ENCODE results near the gene NARF. TPM values are rescaled to one million over a fixed set of nuclear protein-coding genes. Genes with fewer than 3 reads are reported as not detected.

NARF gene
- total and polyA plus RNA-seq, 2 of the 8 experiments (the other 6 are each of a cell fraction or from before 2014, with no cell fraction given), result 97.4 to 131 TPM

DNA sequence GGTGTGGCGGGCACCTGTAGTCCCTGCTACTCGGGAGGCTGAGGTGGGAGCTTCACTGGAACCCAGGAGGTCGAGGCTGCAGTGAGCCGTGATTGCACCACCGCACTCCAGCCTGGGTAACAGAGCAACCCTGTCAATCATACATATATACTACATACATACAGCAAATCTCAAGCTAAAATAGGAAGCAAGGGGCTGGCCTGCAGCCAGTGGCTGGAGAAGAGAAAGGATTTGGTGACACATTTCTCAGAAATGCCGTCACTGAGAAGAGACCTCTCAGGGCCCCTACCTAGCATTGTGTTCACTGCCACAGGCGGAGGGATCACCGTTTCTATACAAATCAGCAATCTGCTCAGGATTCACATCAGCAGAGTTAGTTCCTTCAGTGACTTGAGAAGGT lies 16.9 kb downstream of the NARF start:
- H3K79me1 ChIP-seq (ENCODE audit: low read depth, low read length), result no peaks in the 10 kb centered on the region
- H3K4me3 ChIP-seq (ENCODE audit: extremely low read depth in 1 of 4, insufficient read depth in 2 of 4, low read depth in 3 of 4, low read length in 4 of 4), result no peak overlapping the region
- no peak overlapping the region for H2BK120ac ChIP-seq (replicated peaks; ENCODE audit: low read depth, low read length)
- POLR2A ChIA-PET (ENCODE audit: partially characterized antibody), result no interaction called here
- FAIRE-seq (no peak), DNase-seq (ENCODE audit: low read depth in 1 of 2, low spot score in 2 of 2) (no peak)
- no peak overlapping the region for H2BK5ac ChIP-seq (ENCODE audit: low read depth, low read length)
- H4K5ac ChIP-seq (ENCODE audit: insufficient read length, low read depth, low read length), result no peak overlapping the region
- H3K18ac ChIP-seq (ENCODE audit: extremely low read depth, low read length), result no peak overlapping the region
- H4K8ac ChIP-seq (ENCODE audit: extremely low read depth, insufficient read depth, low read length), result no peak overlapping the region
- H2BK20ac ChIP-seq (ENCODE audit: low read length), result no peak overlapping the region
- no peaks in the 10 kb centered on the region for H3K4me1 ChIP-seq (replicated peaks in 1 of 4; ENCODE audit: control insufficient read depth in 3 of 4, insufficient read depth in 4 of 4, low read length in 3 of 4)
- no peak overlapping the region for H4K91ac ChIP-seq (replicated peaks; ENCODE audit: insufficient read length, low read length)
- no peaks in the 10 kb centered on the region for H3K9me3 ChIP-seq (ENCODE audit: insufficient read depth in 2 of 2, low read depth in 1 of 2, low read length in 1 of 2)
- H3K56ac ChIP-seq (replicated peaks; ENCODE audit: insufficient read length, low read depth, low read length), result no peak overlapping the region
- no peaks in the 10 kb centered on the region for H3K79me2 ChIP-seq (ENCODE audit: control insufficient read depth in 1 of 2, insufficient read depth in 2 of 2, low read length in 2 of 2)
- H3K4ac ChIP-seq (replicated peaks; ENCODE audit: insufficient read length, low read depth, low read length), result no peak overlapping the region
- no peak overlapping the region for H2AFZ ChIP-seq (ENCODE audit: low read length)
- no peak overlapping the region for H3K27ac ChIP-seq (ENCODE audit: low read depth, low read length)
- CTCF ChIA-PET (ENCODE audit: partially characterized antibody), result interaction anchor here (0.6 to 3.0 kb wide), 4 partner anchors 17 to 124 kb away, joined by 3 to 8 read pairs (median 3); no protein-coding TSS in a partner anchor
- 92% methylated on average over 8 of the region's 8 CpGs; no CpG with 5 or more reads in 1 of the 2 experiments for WGBS, 2 experiments (ENCODE audit: extremely low coverage in 1 of 2, insufficient coverage in 1 of 2, insufficient read length in 1 of 2, insufficient replicate concordance in 2 of 2, low coverage in 1 of 2, low lambda C conversion rate in 2 of 2, missing lambda C conversion rate in 1 of 2)
- H2BK12ac ChIP-seq (ENCODE audit: low read depth, low read length), result no peak overlapping the region
- H3K23me2 ChIP-seq (ENCODE audit: low read depth, low read length), result no peaks in the 10 kb centered on the region
- no peak overlapping the region for H2BK15ac ChIP-seq (ENCODE audit: low read length)
- H3K9ac ChIP-seq (replicated peaks in 1 of 4; ENCODE audit: extremely low read depth in 1 of 4, low read depth in 3 of 4, low read length in 3 of 4), result no peak overlapping the region
- peaks cover 8 to 38% (median 21%) of the 10 kb centered on the region in 4 experiments; a peak in 6 of 8 replicates for H3K36me3 ChIP-seq (ENCODE audit: control insufficient read depth in 2 of 4, insufficient read depth in 4 of 4, low read length in 3 of 4)
- H3K4me2 ChIP-seq (ENCODE audit: insufficient read depth in 1 of 2, low read depth in 2 of 2, low read length in 2 of 2), result no peak overlapping the region
- H3K14ac ChIP-seq (ENCODE audit: insufficient read length), result no peak overlapping the region
- H3K27me3 ChIP-seq (replicated peaks in 1 of 4; ENCODE audit: control insufficient read depth in 3 of 4, extremely low read depth in 1 of 4, insufficient read depth in 3 of 4, low read length in 3 of 4), result no peaks in the 10 kb centered on the region
- no peak overlapping the region for H3K23ac ChIP-seq (ENCODE audit: insufficient read length)
- no peak overlapping the region for H2AK5ac ChIP-seq (ENCODE audit: low read depth, low read length)
- peaks cover 1% of the 10 kb centered on the region in 2 experiments for H4K20me1 ChIP-seq (replicated peaks in 1 of 2; ENCODE audit: control insufficient read depth in 1 of 2, insufficient read depth in 2 of 2, low read length in 2 of 2)
- TF ChIP-seq RNF2 (IDR thresholded peaks at IDR 0.05; ENCODE audit: borderline replicate concordance, low read depth, low read length, missing control alignments, poor library complexity, severe bottlenecking) (no peak), TCF12 (IDR thresholded peaks at IDR 0.05; ENCODE audit: low read depth, low read length) (no peak), HDAC6 (IDR thresholded peaks at IDR 0.05; ENCODE audit: low read depth, low read length) (no peak), SRF (IDR thresholded peaks at IDR 0.05; ENCODE audit: low read depth, low read length) (no peak), SIX5 (IDR thresholded peaks at IDR 0.05; ENCODE audit: low read depth, low read length) (no peak), KDM4A (IDR thresholded peaks at IDR 0.05; ENCODE audit: low read depth, low read length, severe bottlenecking) (no peak), GTF2F1 (IDR thresholded peaks at IDR 0.05; ENCODE audit: borderline replicate concordance, low read depth, low read length) (no peak), TAF7 (optimal IDR thresholded peaks at IDR 0.05; ENCODE audit: borderline replicate concordance, low read depth, low read length) (no peak), POLR2AphosphoS5 (IDR thresholded peaks at IDR 0.05; ENCODE audit: low read depth, low read length) (no peak)
- TF ChIP-seq, protein P1, sequence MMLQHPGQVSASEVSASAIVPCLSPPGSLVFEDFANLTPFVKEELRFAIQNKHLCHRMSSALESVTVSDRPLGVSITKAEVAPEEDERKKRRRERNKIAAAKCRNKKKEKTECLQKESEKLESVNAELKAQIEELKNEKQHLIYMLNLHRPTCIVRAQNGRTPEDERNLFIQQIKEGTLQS (IDR thresholded peaks at IDR 0.05; ENCODE audit: insufficient read depth, low read depth, low read length), result no peak
